SJSA1 (cell line): ENCODE measurements around the gene B4GALT5. TPM values are rescaled to one million over a fixed set of nuclear protein-coding genes. Genes with fewer than 3 reads are reported as not detected.

Source experiments
- DNase-seq, 2 experiments: peaks; one replicate each; pipeline ENCODE4 v3.0.0-alpha.2; 2015 to 2020; ENCODE audit warnings: low spot score in 2 of 2, low read depth in 1 of 2
- H3K27ac ChIP-seq: fragments of 250-450 bp; sonication (Bioruptor Pico); 2 replicates; pipeline ENCODE4 v1.5.1; 2020; ENCODE audit warnings: mild to moderate bottlenecking, moderate library complexity
- H3K27me3 ChIP-seq: fragments of 250-450 bp; sonication (Bioruptor Pico); replicated peaks from 2 replicates; pipeline ENCODE4 v1.5.1; 2020; ENCODE audit warnings: mild to moderate bottlenecking, moderate library complexity
- H3K36me3 ChIP-seq: fragments of 250-450 bp; sonication (Bioruptor Pico); 2 replicates; pipeline ENCODE4 v1.5.1; 2020; ENCODE audit warnings: mild to moderate bottlenecking
- H3K4me1 ChIP-seq: fragments of 250-450 bp; sonication (Bioruptor Pico); replicated peaks from 2 replicates; pipeline ENCODE4 v1.6.1; 2021; ENCODE audit warnings: mild to moderate bottlenecking
- H3K4me3 ChIP-seq: fragments of 250-450 bp; sonication (Bioruptor Pico); 2 replicates; pipeline ENCODE4 v1.5.1; 2020; ENCODE audit warnings: mild to moderate bottlenecking
- H3K9me3 ChIP-seq: fragments of 250-450 bp; sonication (Bioruptor Pico); replicated peaks from 2 replicates; pipeline ENCODE4 v1.5.1; 2020; ENCODE audit warnings: mild to moderate bottlenecking
- total RNA-seq: library from RNA; depleted of rRNA; stranded (reverse); fragments of >200 nt; shearing (Covaris generic); gene quantifications from 2 replicates; pipeline ENCODE4 v1.2.3, GENCODE V29; 2014

B4GALT5 gene
- total RNA-seq, 1 experiment from 2014 or later = 22.0 TPM

- Histone ChIP-seq H3K27ac (no peak overlapping the region), H3K4me1 (peaks cover 14% of the 10 kb centered on the region), H3K9me3 (no peaks in the 10 kb centered on the region)
These were observed 119.3 kb downstream of the B4GALT5 start for GRCh38 chr20:49594143-49594930.

GRCh38 chr20:49593466-49594142 is 120.1 kb downstream of the B4GALT5 start:
- no peak for DNase-seq
- Histone ChIP-seq H3K4me3 (no peak overlapping the region), H3K27me3 (no peaks in the 10 kb centered on the region), H3K9me3 (no peaks in the 10 kb centered on the region), H3K4me1 (peaks cover 14% of the 10 kb centered on the region), H3K36me3 (no peaks in the 10 kb centered on the region), H3K27ac (no peak overlapping the region)

More at GRCh38 chr20:49594143-49594930, 119.3 kb downstream of the B4GALT5 start:
- DNase-seq = no peak
- no peaks in the 10 kb centered on the region for H3K27me3 ChIP-seq
- H3K4me3 ChIP-seq = no peak overlapping the region
- H3K36me3 ChIP-seq = no peaks in the 10 kb centered on the region

- Histone ChIP-seq H3K27ac (no peak overlapping the region), H3K4me1 (peaks cover 14% of the 10 kb centered on the region), H3K9me3 (no peaks in the 10 kb centered on the region), H3K27me3 (no peaks in the 10 kb centered on the region), H3K36me3 (no peaks in the 10 kb centered on the region), H3K4me3 (no peak overlapping the region)
- no peak for DNase-seq
These were observed 121.6 kb downstream of the B4GALT5 start for GRCh38 chr20:49592120-49592519.

- DNase-seq = no peak
- Histone ChIP-seq H3K36me3 (no peaks in the 10 kb centered on the region), H3K9me3 (no peaks in the 10 kb centered on the region), H3K4me1 (peaks cover 12% of the 10 kb centered on the region), H3K27me3 (no peaks in the 10 kb centered on the region), H3K27ac (no peak overlapping the region), H3K4me3 (no peak overlapping the region)
These were observed 122.3 kb downstream of the B4GALT5 start for GRCh38 chr20:49591217-49591865.

GRCh38 chr20:49590163-49591017 is 123.3 kb downstream of the B4GALT5 start:
- DNase-seq = no peak
- Histone ChIP-seq H3K4me3 (no peak overlapping the region), H3K36me3 (no peaks in the 10 kb centered on the region), H3K4me1 (peaks cover 2% of the 10 kb centered on the region), H3K27me3 (no peaks in the 10 kb centered on the region), H3K9me3 (no peaks in the 10 kb centered on the region), H3K27ac (no peak overlapping the region)

- no peak for DNase-seq
- H3K4me1 ChIP-seq = no peaks in the 10 kb centered on the region
These were observed 123.9 kb downstream of the B4GALT5 start for GRCh38 chr20:49589747-49590146.

GRCh38 chr20:49587111-49587570 is 126.5 kb downstream of the B4GALT5 start:
- H3K36me3 ChIP-seq = no peaks in the 10 kb centered on the region
- 0 out of 2 replicates have a peak, but pooled peaks cover 7% of the 10 kb centered on the region for H3K4me1 ChIP-seq
- H3K27ac ChIP-seq = no peak overlapping the region
- no peak for DNase-seq
- no peaks in the 10 kb centered on the region for H3K27me3 ChIP-seq
- no peaks in the 10 kb centered on the region; the same call in 1 of the 2 replicates for H3K9me3 ChIP-seq
- H3K4me3 ChIP-seq = no peak overlapping the region

More at GRCh38 chr20:49589747-49590146, 123.9 kb downstream of the B4GALT5 start:
- Histone ChIP-seq H3K27ac (no peak overlapping the region), H3K27me3 (no peaks in the 10 kb centered on the region), H3K36me3 (no peaks in the 10 kb centered on the region), H3K4me3 (no peak overlapping the region), H3K9me3 (no peaks in the 10 kb centered on the region)

GRCh38 chr20:49585585-49586245 is 128.0 kb downstream of the B4GALT5 start:
- DNase-seq = no peak
- H3K4me1 ChIP-seq = peaks cover 10% of the 10 kb centered on the region; the same call in 1 of the 2 replicates
- H3K27me3 ChIP-seq = no peaks in the 10 kb centered on the region
- no peak overlapping the region for H3K4me3 ChIP-seq
- no peaks in the 10 kb centered on the region; the same call in 1 of the 2 replicates for H3K9me3 ChIP-seq
- H3K36me3 ChIP-seq = no peaks in the 10 kb centered on the region
- H3K27ac ChIP-seq = no peak overlapping the region

- Histone ChIP-seq H3K27me3 (no peaks in the 10 kb centered on the region), H3K4me1 (peaks cover 18% of the 10 kb centered on the region; the same call in 1 of the 2 replicates)
These were observed 129.0 kb downstream of the B4GALT5 start for GRCh38 chr20:49584418-49585382.

GRCh38 chr20:49583669-49584417 is 129.8 kb downstream of the B4GALT5 start:
- Histone ChIP-seq H3K4me3 (no peak overlapping the region), H3K27ac (no peak overlapping the region), H3K27me3 (no peaks in the 10 kb centered on the region), H3K36me3 (no peaks in the 10 kb centered on the region), H3K9me3 (no peaks in the 10 kb centered on the region; the same call in 1 of the 2 replicates), H3K4me1 (peaks cover 18% of the 10 kb centered on the region; the same call in 1 of the 2 replicates)
- no peak for DNase-seq

More at GRCh38 chr20:49584418-49585382, 129.0 kb downstream of the B4GALT5 start:
- Histone ChIP-seq H3K36me3 (no peaks in the 10 kb centered on the region), H3K27ac (no peak overlapping the region), H3K4me3 (no peak overlapping the region), H3K9me3 (no peaks in the 10 kb centered on the region; the same call in 1 of the 2 replicates)
- DNase-seq = no peak

- peaks cover 18% of the 10 kb centered on the region; the same call in 1 of the 2 replicates for H3K4me1 ChIP-seq
- H3K27ac ChIP-seq = no peak overlapping the region
- H3K4me3 ChIP-seq = no peak overlapping the region
- H3K36me3 ChIP-seq = no peaks in the 10 kb centered on the region
- no peaks in the 10 kb centered on the region for H3K27me3 ChIP-seq
- DNase-seq = no peak
- H3K9me3 ChIP-seq = no peaks in the 10 kb centered on the region; the same call in 1 of the 2 replicates
These were observed 130.4 kb downstream of the B4GALT5 start for GRCh38 chr20:49583343-49583668.
